GM12864 (cell line): ENCODE data around the gene TBC1D26.
"Not testable (repeated sequence)": the region's sequence is repeated elsewhere in the genome, so short reads cannot be mapped to it uniquely, and the experiment has no call there.

ENCODE experiments used
- DNase-seq: peaks from one replicate; pipeline ENCODE4 v3.0.0-alpha.2; 2011; ENCODE audit warnings: low read depth
- H3K4me3 ChIP-seq: 2 replicates; pipeline ENCODE4 v1.5.1; 2011; ENCODE audit warnings: mild to moderate bottlenecking, low read depth, low read length, control low read depth
- CTCF ChIP-seq: IDR thresholded peaks from 2 replicates; pipeline ENCODE4 v1.5.1; 2011; ENCODE audit warnings: low read depth, mild to moderate bottlenecking, moderate library complexity, low read length, control low read depth, inconsistent platforms; ENCODE audit errors: missing control alignments

Gene TBC1D26

GRCh38 chr17:15782866-15783265, 50.8 kb downstream of the TBC1D26 start:
- no peak for TF ChIP-seq CTCF
- DNase-seq: no peak
- H3K4me3 ChIP-seq: no peak overlapping the region

GRCh38 chr17:15783461-15783860, 51.4 kb downstream of the TBC1D26 start:
- no peak for DNase-seq
- no peak overlapping the region for H3K4me3 ChIP-seq
- no peak for TF ChIP-seq CTCF

- not testable (repeated sequence) for H3K4me3 ChIP-seq, DNase-seq
These were observed 52.3 kb downstream of the TBC1D26 start for GRCh38 chr17:15784351-15784750.

- DNase-seq, H3K4me3 ChIP-seq: not testable (repeated sequence)
These were observed 55.4 kb downstream of the TBC1D26 start for GRCh38 chr17:15787363-15788075.

- not testable (repeated sequence) for H3K4me3 ChIP-seq, DNase-seq
These were observed 56.3 kb downstream of the TBC1D26 start for GRCh38 chr17:15788365-15788764.
